Neutrophil (primary cell): ENCODE measurements around the gene OR1J4.

ENCODE experiments used
- H3K27ac ChIP-seq: fragments of 200-600 bp; sonication (generic); 2 replicates; pipeline ENCODE4 v1.5.1; 2016; ENCODE audit warnings: mild to moderate bottlenecking, moderate library complexity
- H3K27me3 ChIP-seq: fragments of 200-600 bp; sonication (generic); 2 replicates; pipeline ENCODE4 v1.6.0; 2016; ENCODE audit warnings: mild to moderate bottlenecking
- H3K36me3 ChIP-seq: fragments of 200-600 bp; sonication (generic); 2 replicates; pipeline ENCODE4 v1.5.1; 2017
- H3K4me1 ChIP-seq, 2 experiments: fragments of 200-600 bp in 1 of 2; sonication (generic) in 1 of 2; 1 replicate in 1 of 2; 2 replicates in 1 of 2; pipeline versions ENCODE4 v1.5.1 to v1.6.1; 2013 to 2016; ENCODE audit warnings: low read depth in 1 of 2, low read length in 1 of 2, mild to moderate bottlenecking in 1 of 2, moderate library complexity in 1 of 2; ENCODE audit not compliant: control insufficient read depth in 1 of 2, insufficient read depth in 1 of 2
- H3K4me3 ChIP-seq, 2 experiments: fragments of 200-600 bp in 1 of 2; sonication (generic) in 1 of 2; 1 replicate in 1 of 2; 2 replicates in 1 of 2; pipeline ENCODE4 v1.5.1; 2013 to 2016; ENCODE audit warnings: low read depth in 1 of 2, low read length in 1 of 2, mild to moderate bottlenecking in 1 of 2, moderate library complexity in 1 of 2
- H3K9me3 ChIP-seq: fragments of 200-600 bp; sonication (generic); 2 replicates; pipeline ENCODE4 v1.5.1; 2016
- CTCF ChIP-seq: fragments of 200-600 bp; sonication (generic); IDR thresholded peaks from 2 replicates; pipeline ENCODE4 v1.5.1; 2016; ENCODE audit warnings: antibody characterized with exemption

OR1J4 gene

DNA sequence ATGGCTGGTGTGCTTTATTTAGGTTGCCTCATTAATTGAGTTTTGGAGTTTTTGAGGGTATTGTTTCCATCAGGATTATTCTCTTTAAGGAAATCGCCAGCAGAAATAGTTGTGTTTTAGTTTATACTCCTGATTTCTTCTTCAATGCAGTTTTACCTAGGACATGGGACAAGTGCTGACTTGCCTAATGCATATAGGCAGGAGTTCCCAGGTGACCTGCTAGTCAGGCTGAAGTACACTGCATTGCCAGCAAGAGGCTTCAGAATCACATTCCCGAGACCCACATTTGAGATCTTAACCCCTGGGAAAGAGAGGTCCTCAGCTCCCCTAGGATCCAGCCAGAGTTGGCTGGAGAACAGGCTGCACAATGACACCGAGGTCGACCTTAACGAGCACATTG lies 32.4 kb downstream of the OR1J4 start:
- TF ChIP-seq CTCF, result no peak
- no peak overlapping the region for H3K4me3 ChIP-seq
- no peaks in the 10 kb centered on the region for H3K4me1 ChIP-seq
- no peaks in the 10 kb centered on the region for H3K9me3 ChIP-seq
- no peaks in the 10 kb centered on the region for H3K36me3 ChIP-seq
- no peak overlapping the region for H3K27ac ChIP-seq
- H3K27me3 ChIP-seq, result peaks cover 7% of the 10 kb centered on the region

- Histone ChIP-seq H3K9me3 (no peaks in the 10 kb centered on the region), H3K36me3 (no peaks in the 10 kb centered on the region), H3K27me3 (peaks cover 3% of the 10 kb centered on the region), H3K4me3 (no peak within 1 kb of the TSS), H3K27ac (no peak within 1 kb of the TSS), H3K4me1 (no peaks in the 10 kb centered on the region)
- no peak for TF ChIP-seq CTCF
These were observed 33.9 kb downstream of the OR1J4 start, which contains the start of gene OR1N2 for GRCh38 chr9:122552812-122553211. OR1N2 (plus strand) TSS chr9:122553112; CDS start chr9:122553212, 100 bp downstream.

GRCh38 chr9:122561446-122561845 lies 42.5 kb downstream of the OR1J4 start:
- H3K9me3 ChIP-seq, result no peaks in the 10 kb centered on the region
- H3K4me1 ChIP-seq, result no peaks in the 10 kb centered on the region
- no peak for TF ChIP-seq CTCF
- no peaks in the 10 kb centered on the region for H3K36me3 ChIP-seq
- H3K27ac ChIP-seq, result no peak overlapping the region
- H3K4me3 ChIP-seq, result no peak overlapping the region
- H3K27me3 ChIP-seq, result no peaks in the 10 kb centered on the region

GRCh38 chr9:122562134-122562760 lies 43.3 kb downstream of the OR1J4 start:
- no peak for TF ChIP-seq CTCF
- H3K4me1 ChIP-seq, result no peaks in the 10 kb centered on the region

GRCh38 chr9:122567901-122568300 lies 49.0 kb downstream of the OR1J4 start:
- no peaks in the 10 kb centered on the region for H3K27me3 ChIP-seq
- no peak for TF ChIP-seq CTCF

More at GRCh38 chr9:122562134-122562760, 43.3 kb downstream of the OR1J4 start:
- H3K4me3 ChIP-seq, result no peak overlapping the region
- H3K9me3 ChIP-seq, result no peaks in the 10 kb centered on the region
- no peaks in the 10 kb centered on the region for H3K27me3 ChIP-seq
- no peak overlapping the region for H3K27ac ChIP-seq
- no peaks in the 10 kb centered on the region for H3K36me3 ChIP-seq

More at GRCh38 chr9:122567901-122568300, 49.0 kb downstream of the OR1J4 start:
- Histone ChIP-seq H3K4me1 (no peaks in the 10 kb centered on the region), H3K36me3 (no peaks in the 10 kb centered on the region), H3K4me3 (no peak overlapping the region), H3K27ac (no peak overlapping the region), H3K9me3 (no peaks in the 10 kb centered on the region)
